Glomerular visceral epithelial cell (primary cell): ENCODE data around the gene DPY19L3.
"Not testable (repeated sequence)": the region's sequence is repeated elsewhere in the genome, so short reads cannot be mapped to it uniquely, and the experiment has no call there.

Experiments
- DNase-seq: peaks from one replicate; pipeline ENCODE4 v3.0.0-alpha.2; 2016; ENCODE audit errors: extremely low spot score

DPY19L3 gene

DNA sequence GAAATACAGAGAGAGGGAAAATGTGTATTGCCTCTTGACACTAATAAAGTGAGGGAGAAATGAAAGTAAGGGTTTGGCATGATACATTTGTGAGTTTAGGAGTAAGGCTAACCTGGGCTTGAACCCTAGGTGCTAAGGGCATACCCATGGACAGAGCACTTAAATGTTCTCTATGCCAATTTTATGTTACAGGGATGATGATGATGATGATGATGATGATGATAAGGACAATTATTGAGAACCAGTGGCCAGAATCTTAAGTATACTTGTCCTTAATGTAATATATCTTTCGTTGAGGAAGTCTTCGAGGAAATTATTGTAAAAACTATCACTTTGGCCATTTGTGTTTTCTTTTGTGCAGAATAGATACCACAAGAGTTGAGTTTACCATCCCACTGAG, 33.2 kb downstream of the DPY19L3 start:
- DNase-seq: no peak

DNA sequence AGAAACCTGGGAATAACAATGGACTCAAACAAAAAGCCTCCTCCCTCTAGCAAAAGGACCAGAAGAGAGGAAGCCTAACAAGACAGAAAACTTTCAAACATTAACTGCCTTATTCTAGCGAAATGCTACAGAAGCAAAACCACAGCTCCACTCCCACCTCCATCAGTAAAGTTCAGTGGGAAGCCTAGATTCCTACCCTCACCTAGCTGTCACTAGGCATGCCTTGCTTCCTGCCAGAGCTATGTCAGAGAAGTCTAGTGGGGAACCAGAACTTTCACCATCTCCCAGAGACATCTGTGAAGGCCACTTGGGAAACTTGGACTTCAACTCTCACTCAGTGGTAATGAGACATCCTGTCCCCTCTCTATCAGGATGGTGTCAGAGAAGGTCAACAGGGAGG, 37.1 kb downstream of the DPY19L3 start:
- no peak for DNase-seq

DNA sequence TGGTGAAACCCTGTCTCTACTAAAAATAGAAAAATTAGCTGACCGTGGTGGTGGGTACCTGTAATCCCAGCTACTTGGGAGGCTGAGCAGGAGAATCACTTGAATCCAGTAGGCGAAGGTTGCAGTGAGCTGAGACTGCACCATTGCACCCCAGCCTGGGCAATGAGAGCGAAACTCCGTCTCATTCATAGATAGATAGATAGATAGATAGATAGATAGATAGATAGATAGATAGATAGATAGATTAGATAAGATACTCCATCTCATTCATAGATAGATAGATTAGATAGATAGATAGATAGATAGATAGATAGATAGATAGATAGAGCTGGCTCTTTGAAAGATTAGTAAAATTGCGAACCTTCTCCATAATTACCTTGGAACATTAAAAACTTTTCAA, 42.0 kb downstream of the DPY19L3 start:
- not testable (repeated sequence) for DNase-seq

DNA sequence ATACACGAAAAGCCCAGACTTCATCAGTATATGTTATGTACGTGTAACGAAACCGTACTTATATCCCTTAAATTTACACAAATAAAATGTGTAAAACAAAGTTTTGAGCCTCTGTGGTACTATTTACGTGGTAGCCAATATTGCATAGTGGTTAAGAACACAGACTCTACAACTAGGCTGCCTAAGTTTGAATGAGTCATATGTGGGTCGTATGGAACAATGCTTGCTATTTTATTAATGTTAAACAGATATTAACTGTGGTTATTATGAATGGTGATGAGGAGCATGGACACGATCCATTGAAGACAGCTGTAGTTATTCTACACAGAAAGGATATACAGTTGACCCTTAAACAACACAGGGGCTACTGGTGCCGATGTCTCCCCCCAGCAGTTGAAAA, 42.5 kb downstream of the DPY19L3 start:
- no peak for DNase-seq

DNA sequence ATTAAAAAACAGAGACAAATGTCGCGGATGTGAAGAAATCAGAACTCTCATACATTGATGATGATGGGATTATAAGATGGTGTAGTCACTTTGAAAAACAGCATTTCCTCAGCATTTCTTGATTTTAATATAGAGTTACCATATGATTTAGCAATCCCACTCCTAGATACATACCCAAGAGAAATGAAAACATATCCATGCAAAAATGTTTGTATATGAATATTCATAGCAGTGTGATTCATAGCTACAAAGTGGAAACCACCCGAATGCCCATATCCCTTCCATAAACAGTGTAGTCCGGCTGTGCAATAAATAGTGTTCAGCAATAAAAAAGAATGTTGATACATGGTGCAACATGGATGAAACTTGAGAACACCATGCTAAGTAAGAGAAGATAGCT, 44.6 kb downstream of the DPY19L3 start:
- DNase-seq: no peak

DNA sequence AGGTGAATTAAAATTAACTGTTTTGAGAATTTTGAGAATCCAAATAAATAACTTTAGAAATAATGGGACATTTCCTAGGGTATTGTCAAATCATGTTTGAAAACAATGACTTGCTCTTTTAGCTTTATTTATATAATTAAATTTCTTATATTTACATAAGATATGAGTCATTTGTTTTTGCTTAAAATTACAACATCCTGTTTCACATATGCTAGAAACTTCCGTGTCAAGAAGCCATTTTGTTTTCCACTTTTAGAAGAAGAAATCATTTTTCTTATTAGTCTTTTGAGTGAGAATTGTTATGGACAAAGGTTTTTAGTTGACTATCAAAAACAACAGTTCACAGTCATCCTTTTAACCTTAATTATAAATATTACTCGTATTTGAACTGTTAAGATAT, 48.2 kb downstream of the DPY19L3 start:
- no peak for DNase-seq

DNA sequence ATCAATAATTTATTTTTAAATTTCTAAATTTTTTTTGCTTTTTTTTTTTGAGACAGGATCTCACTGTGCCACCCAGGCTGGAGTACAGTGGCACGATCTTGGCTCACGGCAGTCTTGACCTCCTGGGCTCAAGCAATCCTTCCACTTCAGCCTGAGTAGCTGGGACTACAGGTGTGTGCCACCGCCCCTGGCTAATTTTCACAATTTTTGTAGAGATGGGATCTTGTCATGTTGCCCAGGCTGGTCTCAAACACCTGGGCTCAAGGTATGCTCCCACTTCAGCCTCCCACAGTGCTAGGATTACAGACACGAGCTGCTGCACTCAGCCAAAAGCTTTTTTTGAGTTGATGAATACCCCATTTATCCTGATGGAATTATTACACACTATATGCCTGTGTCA, 50.8 kb downstream of the DPY19L3 start:
- no peak for DNase-seq

DNA sequence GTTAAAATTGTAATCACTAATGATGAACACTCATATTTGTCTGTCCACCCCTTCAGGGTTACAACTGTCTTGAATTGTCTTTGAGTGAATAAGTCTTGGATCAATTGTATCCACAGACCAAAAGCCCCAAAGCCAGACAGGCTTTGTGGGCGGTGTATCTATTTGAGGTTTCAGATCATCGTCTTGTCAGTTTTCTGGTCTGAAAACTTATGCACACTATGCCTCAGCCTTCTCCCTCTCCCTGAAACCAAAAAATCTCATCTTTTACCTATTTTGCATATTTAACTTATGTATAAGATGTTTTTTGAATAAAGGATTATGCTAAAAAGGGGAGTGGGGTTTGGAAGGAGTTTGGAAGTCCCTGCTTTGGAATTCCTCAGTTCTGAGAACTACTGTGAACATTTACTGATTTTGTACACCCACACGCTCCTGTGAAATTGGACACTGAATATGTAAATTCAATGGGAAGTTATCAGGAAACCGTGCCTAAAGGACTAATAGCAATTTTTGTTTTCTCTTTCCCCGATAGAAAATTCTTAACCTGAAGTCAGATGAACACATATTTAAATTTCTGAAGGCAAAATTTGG, 52.1 kb downstream of the DPY19L3 start:
- DNase-seq: no peak

DNA sequence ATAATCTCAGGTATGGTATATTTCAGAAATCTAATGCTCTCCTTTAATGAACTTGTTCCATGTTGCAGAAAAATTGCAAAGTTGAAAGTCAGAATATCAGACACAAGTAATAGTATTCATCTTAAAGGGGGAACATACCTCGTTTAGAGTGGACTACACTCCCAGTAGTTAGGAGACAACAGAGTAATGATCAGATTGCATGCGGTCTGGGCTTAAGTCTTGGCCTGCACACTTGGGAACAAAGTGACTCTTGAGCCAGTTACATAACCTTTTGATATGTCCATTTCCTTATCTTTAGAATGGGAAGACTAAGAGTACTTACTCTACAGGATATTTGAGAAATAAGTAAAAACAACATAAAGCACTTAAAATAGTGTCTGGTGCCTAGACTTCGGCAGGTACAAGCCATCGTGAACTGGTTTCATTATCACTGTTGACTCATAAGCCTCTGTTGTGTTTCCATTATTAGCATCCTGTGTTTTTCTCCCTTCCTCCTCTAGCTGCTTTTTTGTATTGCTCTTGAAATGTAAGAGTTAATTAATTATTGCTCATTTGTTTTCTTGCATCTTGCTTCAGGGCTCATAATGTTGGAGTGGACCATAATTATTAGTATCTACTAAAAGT, 53.0 kb downstream of the DPY19L3 start:
- no peak for DNase-seq

DNA sequence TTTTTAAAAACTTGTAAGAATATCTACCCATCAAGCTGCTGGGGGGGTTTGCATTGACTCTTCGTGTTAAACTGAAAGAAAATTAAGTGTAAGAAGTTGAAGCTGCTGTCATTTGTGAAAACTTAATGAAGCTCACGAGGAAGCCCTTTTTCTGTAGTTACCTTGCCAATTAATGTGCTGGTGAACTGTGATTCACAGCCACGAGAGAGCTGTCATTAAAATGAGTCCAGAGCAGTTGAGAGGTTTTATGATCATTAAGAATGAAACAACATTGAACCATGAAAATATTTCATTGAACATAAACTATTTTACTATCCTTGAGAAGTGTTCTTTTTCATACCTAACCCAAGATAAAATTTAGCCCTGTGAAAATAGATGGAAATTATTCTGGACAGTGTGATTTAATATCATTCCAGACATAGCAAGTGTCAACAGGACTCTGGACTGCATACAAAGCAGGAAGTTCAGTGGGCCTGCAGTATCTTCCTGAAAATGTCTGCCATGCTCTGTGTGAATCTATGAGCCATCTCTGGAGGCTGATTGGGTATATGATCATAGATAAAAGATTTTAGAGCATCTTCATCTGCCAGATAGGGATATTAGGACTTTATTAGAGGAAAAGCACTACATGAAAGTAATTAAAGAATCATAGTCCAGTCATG, 53.8 kb downstream of the DPY19L3 start:
- no peak for DNase-seq

DNA sequence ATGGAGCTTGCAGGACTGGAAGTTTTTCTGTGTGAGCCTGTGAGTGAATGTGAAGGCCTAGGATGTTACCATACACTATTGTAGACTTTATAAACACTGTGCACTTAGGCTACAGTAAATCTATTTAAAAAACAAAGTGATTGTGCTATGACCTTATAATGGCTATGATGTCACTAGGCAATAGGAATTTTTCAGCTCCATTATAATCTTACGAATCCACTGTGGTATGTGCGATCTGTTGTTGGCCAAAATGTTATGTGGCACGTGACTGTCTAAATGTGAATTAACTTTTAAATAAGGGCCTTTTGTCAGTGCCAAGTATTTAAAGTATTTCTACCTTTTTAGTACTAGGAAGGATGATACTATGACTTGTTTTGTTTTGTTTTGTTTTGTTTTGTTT, 54.9 kb downstream of the DPY19L3 start:
- DNase-seq: no peak

DNA sequence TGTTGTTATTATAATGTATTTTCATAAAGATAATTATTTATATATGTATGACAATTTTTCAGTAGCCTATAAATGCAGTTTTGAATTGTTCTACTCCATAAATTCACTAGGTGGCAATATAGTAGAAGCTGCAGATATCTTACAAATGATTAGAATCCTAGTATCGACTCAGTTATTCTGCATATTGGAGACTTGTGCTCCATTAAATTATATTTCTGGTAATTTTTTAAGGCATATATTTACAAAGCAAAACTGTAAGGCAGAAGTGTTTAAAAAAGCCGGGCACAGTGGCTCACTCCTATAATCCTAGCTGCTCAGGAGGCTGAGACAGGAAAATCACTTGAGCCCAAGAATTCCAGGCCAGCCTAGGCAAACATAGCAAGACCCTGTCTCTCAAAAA, 58.7 kb downstream of the DPY19L3 start:
- no peak for DNase-seq

DNA sequence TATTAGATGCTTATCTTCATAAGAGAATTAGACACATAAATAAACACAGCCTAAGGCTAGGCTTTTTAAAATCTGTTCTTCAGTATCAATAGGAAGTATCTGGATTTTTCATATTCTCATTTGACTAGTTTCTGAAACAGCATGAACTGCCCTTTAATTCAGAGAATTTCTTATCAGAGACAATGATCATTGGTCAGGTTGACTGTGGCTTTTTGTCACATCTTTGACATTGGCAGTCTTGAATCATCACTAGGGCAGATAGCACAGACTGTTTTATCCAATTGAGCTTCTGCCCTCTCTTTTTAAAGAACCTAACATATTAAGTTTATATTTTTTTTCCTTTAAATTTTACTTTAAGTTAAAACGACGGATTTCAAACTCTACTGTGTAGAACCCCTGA, 59.6 kb downstream of the DPY19L3 start:
- no peak for DNase-seq

DNA sequence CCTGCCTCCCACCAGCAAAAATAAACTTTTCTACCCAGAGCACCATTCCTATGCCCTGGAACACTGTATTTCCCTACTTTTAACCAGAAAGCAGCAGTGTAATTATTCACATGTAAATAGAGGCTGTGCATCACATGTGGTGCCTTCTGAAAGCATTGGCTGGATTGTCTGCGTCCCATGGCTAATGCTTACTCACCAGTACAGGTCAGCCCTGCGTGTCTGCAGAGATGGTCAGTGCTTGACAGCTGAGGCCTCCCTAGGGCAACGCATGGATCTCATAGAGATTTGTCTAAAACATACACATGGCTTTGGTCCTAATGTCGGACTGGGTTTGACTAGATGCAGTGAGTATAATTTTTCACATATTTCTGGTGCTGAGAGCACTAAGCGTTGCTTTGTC, 64.2 kb downstream of the DPY19L3 start:
- DNase-seq: no peak

DNA sequence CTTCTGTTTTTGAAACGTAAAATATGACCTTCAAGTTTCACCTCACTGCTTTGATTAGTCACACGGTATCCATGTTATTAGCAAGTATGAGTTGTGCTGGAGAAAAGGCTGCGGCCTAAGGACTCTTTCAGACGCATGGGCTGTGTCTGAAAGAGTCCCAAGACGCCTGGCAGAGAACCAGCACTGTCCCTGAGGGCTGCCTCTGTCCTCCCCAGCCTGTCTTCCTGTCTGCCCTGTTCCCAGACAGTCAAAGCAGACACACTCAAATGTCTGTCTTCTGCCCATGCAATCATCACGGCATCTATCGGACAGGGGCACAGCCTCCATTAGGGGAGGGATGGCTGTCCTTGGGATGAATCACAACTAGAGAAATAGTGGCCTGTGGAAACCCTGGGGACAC, 65.5 kb downstream of the DPY19L3 start:
- DNase-seq: no peak

DNA sequence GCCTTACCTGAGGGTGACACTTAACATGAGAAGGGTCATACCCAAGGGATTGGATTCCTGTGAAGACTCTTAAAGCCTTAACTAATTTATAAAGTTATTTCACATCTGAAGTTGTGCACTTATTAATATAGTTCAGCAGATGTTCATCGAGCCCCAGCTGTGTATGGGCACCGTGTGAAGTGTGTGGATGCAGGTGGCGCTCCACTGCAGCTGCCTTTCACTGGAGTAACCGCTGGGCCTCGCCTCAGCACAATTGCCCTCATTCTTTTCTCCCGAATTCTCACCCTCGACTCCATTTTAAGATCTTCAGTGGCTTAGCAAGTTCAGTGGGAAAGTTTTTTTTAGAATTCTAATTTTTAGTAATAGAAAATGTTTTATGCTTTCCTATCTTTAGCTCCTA, 66.2 kb downstream of the DPY19L3 start:
- no peak for DNase-seq

DNA sequence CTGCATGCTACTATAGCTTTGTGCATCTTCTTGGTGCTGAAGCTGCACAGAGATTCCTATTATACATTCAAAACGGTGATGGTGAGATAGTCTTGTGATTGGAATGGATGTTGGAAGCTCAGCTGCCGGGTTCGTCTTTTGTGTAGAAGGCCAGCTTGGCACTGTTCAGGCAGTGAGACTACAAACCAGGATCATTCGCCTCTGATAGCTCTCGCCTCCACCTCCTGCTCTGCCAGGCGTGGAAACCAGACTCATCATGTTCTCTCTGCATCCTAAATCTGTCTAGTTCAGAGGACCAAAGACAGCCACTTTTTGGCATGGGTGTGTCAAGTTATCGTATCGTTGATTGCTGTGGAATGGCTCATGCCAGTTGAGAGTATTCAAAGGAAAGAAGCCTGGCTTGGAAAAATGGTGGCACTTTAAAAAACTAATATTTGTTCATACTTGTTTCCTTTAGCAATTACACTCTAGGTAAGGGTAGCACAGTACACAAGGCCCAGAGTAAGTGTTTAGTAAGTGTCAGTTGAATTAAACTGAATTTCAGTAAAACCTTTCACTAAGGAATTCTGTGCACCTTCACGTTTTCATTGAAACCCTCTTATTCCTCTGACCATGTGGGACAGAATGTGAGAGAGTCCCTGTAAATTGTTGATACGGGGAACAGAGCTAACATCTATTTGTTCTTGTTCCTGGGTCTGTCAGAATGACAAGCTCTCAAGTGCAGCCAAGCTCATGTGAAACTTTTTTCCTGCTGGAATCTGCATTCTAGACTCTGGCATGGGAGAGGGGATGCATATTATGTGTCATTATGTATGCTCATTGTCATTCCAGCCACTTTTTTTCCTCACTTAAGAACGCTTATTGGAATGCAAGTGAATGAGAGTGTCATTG, 69.8 kb downstream of the DPY19L3 start:
- no peak for DNase-seq

DNA sequence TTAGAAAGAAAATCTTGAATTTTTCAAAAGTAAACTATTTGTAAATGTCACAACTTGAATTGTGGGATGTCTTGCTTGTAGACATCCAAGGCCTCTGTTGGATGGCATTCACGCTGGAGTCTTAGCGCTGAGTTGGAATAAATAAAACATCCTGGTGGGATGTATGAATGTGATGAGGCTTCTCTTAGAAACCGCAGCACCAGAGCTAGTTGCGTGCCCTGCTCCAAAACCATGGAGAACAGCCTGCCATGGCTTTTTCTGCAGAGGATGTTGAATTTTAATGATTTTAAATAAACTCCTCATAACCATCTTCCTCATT, 70.4 kb downstream of the DPY19L3 start:
- DNase-seq: no peak

DNA sequence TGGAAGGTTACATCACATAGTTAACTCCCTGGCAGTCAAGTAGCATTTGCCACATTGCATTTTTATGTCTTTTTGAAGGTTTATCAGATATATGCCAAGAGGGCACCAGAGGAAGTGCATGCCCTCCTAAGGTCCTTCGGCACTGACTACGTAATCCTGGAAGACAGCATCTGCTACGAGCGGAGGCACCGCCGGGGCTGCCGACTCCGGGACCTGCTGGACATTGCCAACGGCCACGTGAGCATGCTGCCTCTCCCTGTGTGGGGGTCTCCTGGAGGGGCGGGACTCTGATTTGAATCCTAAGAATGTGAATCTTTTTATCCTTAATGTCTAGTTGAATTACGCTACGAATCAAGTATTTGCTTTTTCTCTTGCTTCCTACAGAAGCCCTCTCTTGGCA, 74.8 kb downstream of the DPY19L3 start:
- no peak for DNase-seq

DNA sequence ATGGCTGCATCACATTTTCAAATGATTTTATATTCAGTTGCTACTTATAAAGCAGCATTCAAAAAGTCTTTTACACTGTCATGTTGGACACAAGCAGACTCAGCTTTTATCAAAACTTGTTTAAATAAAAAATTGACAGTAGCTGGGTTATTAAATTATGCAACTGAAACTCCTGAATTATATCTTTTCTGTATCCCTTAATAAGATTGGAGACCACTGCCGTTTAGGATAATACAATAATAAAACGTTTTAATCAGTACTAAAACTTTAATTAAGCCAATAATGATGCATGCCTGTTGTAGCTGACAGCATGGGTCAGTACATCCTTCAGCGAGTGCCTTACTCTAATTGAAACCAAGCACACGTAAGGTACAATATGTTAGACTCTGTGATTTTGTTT, 78.0 kb downstream of the DPY19L3 start:
- DNase-seq: no peak

DNA sequence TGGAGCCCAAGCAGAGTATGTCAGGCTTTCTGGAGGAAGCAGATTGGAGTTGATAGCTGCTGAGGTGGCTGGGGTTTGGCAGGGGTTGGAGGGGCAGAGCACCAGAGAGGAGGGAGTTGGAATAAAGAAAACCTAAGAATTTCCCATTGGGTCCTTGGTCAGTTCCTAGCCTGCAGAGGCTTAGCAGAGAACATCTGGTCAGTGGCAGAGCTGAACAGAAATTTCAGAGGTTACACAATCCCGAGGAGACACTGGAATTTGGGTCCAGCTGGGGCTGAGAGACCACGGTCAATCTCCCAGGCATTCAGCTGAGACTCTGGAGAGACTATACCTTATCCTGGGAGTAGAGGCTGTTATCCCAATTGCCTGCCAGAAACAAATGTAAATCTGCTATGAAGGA, 84.4 kb downstream of the DPY19L3 start:
- no peak for DNase-seq

DNA sequence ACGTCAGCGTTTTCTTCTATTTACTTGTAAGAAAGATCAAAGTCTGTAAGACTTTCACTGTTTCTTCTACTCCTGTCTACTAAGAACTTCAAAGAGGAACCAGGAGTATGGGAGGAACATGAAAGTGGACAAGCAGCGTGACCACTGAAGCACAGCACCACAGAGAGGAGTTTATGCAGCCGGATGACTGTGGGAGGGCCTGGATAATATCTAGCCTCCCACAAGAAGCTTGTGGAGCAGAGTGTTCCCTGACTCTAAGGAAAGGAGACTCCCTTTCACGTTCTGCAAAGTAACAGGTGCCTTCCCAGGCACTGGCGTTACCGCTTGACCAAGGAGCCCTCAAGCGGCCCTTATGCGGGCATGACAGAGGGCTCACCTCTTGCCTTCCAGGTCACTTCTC, 91.8 kb downstream of the DPY19L3 start:
- DNase-seq: no peak

DNA sequence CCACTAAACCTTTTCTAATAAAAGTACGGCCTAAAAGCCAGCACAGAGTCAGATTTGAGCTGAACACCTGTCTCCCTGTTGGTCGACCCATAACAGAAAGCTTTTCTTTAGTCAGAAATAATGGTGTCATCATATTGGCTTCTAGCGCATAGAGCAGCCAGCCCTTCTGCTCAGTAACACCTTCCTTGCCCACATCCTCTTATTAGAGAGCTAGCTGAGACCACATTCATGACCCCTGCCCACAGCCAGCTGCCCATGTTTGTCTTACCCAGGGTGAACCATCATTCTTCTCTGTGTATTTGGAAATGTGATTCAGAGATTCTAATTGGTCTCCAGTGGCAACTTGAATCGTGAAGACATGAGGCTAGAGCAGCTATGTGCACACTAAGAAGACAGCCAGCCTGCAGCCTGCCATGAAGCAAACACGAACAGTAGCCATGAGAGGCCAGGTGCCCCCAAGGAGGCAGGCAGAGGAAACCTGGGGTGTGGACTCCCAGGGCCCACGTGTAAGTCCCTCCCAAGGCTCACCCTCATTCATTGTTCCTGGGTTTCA, 93.2 kb downstream of the DPY19L3 start:
- no peak for DNase-seq
